Frontal cortex (tissue), 4 donors: ENCODE measurements around the gene TENT4A. TPM values are rescaled to one million over a fixed set of nuclear protein-coding genes. Genes with fewer than 3 reads are reported as not detected.
A peak's percentile ranks its signal among the peaks of the same experiment; 100 is the strongest.

Experiments used
- DNase-seq, 2 donors: peaks; one replicate each; pipeline ENCODE4 v3.0.0; 2012; ENCODE audit warnings: low spot score in 2 of 2
- FAIRE-seq: peaks from 2 replicates; lab custom pipeline; 2012; peaks lifted over from hg19 to GRCh38; lab: Jason Lieb, UNC
- total RNA-seq: library from RNA; depleted of rRNA; stranded (reverse); fragments of >200 nt; gene quantifications from one replicate; pipeline ENCODE4 v1.2.3, GENCODE V29; 2014
- donor health status: control.
- donor health status: control.
- donor health status: control.

TENT4A gene
- total RNA-seq, 1 donor from 2014 or later: 11.0 TPM

DNA sequence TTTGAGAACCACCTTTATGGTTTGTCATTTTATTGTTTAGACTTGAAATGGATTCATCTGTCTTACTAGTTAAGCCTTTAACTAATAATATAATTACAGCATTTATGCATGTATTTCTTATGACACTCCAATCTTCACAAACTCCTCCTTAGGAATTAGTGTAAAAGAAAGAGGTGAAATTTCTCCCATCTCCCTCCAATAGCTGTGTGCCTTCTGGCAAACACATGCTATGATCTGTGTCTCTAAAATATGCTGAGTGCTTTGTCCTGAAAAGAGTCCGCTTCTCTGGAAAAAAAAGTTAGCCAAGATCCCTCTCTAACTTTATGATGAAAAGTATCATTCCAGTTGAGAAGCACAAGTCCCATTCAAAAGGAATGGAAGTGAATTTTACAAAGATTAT is 13.9 kb upstream of the TENT4A start:
- DNase-seq (no peak), FAIRE-seq (no peak)

DNA sequence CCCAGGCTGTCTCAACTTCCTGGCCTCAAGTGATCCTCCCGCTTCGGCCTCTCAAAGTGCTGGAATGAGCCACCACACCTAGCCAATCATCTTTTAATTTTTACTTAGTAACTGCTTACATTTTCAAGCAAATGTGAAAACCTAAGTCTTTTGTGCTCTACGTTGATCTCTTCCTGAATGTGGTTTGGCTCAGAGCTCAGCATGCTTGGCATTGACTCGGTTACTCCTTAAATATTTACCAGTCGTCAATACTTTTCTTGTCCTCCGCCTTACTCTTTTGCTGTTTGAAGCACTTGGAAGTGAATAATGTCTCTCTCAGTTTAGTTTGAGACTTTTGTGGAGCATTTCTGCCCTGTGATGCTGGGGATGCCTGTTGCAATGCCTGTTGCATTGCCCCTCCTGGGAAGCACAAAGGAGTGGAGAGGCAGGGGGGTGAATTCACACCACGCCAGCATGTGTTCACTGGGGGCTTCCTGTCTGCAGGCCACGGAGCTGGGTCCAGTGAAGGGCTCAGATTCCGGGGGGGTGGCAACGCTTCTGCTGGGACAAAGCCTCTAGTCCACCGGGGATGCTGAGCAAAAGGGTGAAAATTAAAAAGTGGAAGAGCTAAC is 13.1 kb upstream of the TENT4A start:
- no peak for DNase-seq
- FAIRE-seq: no peak

DNA sequence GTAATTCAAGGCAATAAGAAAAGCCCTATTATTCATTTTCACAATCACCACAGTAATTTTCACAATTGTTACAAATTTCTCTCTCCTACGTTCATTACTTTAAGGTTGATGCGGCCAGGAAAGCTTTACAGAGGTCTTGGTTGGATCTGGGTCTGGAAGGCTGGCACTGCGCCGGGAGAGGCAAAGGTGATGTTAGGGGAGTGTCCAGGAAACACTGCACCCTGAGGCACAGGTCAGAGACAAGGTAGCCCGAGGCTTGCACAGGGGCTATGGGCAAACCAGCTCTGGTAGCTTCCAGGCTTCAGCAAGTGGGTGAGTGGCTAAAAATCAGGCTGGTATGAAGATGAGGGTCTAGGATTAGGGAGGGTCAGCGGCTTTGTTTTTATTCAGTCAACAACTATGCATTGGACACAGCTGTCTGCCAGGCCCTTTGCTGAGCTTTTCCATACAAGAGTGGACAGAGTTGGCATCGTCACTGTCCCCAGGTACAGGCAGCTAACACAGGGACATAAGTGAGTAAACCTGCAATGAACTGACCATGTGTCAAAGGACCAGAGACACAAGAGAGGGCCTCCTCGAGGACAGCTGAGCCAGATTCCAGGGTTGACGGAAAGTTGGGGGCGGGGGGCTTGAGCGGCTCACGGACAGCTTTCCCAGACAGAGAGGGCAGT is 12.4 kb upstream of the TENT4A start:
- no peak for DNase-seq
- no peak for FAIRE-seq

DNA sequence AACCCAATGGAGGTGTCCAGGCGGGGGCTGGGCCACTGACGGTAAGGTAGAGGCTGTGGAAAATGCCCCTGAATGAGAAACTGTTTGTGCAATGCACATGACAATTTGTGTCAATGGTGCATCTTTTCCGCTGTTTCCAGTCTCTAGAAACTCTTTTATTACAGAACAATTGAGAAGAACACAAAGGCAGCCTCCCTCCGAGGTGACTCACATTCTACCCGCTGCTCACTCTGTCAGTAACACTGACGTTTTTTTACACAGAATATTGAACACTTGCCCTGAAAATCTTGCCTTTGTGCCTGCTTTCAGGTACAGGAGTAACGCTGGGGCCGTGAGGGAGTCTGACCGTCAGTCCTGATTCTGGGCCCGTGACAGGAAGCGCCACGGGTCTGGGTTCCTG is 11.7 kb upstream of the TENT4A start:
- no peak for DNase-seq
- FAIRE-seq: no peak

DNA sequence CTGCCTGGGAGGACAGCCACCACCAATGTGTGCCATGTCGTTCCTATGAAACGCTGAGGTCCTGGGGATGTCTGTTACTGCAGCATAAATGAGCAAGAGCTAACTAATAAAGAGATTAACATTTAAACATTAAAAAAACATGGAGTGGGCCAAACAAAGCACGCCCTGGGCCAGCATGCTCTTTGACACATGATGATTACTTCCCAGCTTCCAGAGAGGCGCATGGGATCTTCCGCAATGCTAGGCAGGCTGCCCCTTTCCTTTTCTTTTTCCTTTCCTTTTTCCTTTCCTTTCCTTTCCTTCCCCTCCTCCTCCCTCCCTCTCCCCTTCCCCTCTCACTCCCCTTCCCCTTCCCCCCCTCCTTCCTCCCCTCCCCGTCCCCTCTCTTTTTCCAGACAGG is 10.6 kb upstream of the TENT4A start:
- DNase-seq (no peak), FAIRE-seq (no peak)

DNA sequence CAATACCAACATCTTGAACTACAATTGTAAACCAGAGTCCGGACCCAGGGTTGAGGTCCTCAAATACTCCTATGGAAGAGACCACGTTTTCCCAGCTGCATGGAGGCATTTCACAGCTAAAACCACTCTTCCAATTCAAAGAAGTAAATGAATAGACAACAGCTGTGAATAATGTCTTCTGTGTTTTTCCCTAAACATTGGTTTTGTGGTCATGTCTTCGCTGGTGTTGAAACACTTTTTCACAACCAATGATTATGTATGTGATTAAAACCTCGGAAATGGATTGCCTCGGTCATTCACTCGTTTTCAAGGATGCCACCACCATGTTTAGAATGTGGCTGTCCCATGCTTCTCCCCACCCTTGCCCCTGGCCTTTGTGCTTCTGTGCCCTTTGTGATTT is 9.4 kb upstream of the TENT4A start:
- DNase-seq (no peak), FAIRE-seq (no peak)

DNA sequence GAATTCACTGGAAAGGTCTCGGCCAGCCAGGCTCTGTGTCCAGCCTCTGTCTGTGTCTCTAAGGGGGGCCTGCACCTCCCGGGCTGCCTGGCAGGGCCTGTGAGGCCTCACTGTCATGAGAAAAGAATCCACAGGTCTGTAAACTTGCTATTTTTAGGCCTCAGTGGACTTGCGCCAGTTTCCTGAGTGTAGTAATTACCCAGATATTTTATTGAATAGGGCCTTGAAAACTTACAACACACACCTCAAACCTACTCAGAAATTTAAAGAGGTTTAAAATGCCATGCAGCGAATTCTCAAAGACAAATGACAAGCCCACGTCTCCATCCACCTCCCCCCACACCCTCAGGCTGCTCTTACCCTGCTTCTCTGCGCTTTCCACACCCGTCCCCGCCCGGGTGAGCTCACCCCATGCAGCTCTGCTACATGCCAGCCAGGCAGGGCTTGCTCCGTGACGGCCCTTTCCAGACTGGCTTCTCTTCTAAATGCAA is 8.8 kb upstream of the TENT4A start:
- no peak for FAIRE-seq
- DNase-seq: no peak

DNA sequence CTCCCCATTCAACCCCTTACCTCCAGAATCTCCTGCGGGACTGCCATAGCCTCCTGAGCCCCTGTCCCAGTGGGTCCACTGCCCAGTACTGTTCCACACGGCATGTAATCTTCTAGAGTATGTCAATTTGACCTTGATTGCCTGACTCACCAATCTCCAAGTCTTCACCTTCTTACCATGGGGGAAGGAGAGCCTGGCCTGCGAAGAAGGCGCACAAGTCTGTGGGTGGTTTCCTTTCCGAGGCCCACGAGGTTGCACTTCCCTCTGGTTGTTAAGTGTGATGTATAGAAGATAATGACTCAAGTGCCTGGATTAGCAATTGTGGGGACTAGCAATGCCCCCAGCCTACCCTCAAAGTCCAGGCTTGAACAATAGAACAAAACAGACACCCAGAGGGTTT is 8.1 kb upstream of the TENT4A start:
- DNase-seq (no peak), FAIRE-seq (no peak)

DNA sequence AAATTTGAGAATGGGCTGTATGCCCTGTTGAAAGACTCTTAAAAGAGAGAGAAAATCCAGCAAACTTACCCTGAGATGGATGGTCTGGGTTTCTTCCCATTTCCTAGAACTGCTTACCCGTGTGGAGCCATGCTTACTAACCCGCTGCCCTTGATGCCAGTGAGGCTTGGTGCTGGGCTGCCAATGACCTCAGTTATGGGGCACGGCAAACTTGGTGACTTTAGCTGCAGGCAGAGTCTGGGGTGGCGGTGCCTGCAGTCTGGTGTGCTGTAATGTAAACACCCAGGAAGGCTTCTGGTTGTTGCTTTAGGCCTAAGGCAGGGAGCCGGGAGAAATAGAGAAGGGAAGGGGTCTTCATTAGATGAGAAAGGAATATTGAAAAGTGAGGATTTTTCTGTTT is 7.3 kb upstream of the TENT4A start:
- no peak for DNase-seq
- no peak for FAIRE-seq

DNA sequence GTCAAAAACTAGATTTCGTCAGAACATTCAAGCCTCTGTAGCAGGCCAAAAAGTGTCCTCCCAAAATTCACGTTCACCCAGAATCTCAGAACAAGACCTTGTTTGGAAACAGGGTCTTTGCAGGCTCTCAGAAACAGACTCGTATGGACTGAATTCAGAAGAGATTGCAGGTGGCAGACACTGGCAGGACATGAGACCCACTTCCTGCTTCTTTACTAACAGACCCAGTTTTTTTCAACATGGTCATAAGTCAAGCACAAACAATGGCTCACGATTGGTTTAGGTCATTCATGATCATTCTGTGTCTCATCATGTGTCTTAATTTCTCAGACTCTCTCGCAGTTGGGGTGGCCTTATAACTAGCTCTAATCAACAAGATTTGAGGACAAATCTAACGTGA is 5.4 kb upstream of the TENT4A start:
- DNase-seq (no peak), FAIRE-seq (no peak)

DNA sequence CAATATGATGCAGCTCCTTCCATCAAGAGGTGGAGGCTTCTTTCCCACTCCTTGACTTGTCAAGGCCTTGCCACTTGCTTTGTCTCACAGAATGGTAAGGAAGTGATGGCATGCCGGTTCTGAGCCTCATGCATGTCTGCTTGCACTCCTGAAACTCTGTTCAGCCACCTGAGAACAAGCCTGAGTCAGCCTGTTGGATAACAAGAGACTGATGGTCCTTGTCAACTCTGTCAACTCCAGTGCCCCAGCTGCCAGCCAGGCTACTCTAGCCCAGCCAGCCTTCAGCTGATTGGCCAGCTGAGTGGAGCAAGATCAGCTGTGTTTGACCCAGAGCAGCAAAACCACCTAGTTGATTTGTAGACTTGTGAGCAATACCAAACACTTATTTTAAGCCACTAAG is 4.4 kb upstream of the TENT4A start:
- FAIRE-seq (no peak), DNase-seq (no peak)

DNA sequence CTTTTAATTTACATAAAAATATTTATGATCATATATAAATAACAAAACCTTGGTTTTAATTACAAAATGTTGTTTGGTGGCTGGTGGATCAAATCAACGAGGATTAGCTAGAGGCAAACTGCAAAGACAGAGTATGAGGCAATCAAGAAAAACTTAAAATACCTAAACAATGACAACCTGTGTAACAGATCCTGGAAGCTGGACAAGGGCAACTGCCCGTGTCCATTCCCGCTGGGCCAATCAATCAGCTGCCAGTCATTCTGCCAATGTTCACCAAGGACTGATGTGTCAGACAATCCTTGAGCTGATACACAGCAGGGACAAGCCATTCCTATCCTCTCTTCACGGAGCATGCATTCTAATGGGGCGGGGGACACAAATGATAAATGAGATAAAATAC is 3.2 kb upstream of the TENT4A start:
- no peak for FAIRE-seq
- no peak for DNase-seq

DNA sequence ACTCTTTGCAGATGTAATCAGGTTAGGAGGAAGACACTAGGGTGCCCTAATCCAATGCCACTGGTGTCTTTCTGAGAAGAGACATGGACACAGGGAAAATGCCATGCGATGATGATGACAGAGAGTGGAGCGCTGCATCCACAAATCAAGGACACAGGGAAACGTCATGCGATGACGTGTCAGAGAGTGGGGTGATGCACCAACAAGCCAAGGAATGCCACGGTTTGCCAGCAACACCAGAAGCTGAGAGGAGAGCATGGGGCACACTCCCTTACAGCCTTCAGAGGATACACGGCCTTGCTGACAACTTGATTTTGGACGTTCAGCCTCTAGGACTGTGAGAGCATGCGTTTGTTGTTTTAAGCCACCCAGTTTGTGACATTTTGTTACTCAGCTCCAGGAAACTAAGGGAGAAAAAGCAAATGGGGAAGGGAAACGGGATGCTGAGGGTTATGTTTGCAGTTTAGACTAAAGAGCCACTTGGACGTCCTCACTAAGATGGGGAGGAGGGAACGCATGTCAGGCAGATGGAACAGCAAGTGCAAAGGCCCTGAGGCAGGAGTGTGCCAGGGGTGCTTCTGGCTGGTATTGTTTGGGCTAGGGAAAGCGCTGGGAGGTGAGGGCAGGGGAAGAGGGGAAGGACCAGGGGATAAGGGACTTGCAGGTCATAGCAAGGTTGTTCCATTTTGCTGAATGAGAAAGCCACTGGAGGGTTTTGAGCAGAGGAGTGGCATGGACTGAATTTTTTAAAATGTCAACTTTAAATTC is 2.5 kb upstream of the TENT4A start:
- FAIRE-seq (no peak), DNase-seq (no peak)

DNA sequence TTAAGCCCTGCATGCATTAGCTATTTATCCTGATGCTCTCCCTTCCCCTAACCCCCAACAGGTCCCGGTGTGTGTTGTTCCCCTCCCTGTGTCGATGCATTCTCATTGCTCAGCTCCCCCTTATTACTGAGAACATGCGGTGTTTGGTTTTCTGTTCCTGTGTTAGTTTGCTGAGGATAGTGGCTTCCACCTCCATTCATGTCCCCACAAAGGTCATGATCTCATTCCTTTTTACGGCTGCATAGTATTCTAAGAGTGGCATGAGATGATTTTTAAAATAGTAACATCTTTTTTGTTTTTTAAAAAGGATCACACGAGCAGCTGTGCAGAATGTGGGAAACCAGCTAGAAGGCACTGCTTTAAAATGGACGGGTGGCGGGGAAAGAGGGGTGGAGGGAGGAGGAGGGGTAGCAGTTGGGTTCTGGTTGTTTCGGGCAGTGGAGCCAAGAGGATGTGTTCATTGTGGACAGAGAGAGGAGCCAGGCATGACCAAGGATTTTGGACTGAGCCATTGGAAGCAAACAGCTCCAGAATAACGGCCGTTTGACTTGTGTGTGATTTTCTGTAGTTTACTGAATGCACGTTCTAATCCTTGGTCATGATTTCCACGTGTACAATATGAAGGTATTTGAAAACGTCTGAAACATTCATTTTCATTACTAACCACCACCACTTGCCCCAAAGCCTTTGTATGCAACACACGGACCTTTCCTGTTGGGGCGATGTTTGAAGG is 1.7 kb upstream of the TENT4A start:
- FAIRE-seq: no peak

DNA sequence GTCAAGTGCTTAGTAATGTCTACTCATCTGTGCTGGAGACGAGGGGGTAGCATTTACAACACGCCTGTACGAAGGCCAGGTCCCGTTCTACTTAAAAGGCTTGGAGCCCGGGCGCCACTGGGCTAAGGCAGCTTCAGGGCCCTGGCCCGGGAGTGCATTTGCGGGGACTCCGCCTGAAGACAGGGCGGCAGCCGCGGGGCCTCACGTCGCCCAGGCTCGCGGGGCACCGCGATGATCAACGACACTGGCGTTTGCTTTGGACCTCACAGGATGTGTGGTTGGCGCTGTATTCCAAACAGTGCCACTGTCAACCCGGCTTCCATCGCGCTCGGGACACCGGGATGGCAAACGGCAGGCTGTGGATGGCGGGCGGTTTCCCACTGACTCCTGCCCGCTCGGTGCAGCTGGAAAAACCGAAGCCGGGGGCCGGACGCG is 1.1 kb upstream of the TENT4A start:
- FAIRE-seq (no peak), DNase-seq (peak in 1 of 2 donors; percentile 54)

More for the DNA sequence above, 1.7 kb upstream of the TENT4A start:
- DNase-seq: no peak

DNA sequence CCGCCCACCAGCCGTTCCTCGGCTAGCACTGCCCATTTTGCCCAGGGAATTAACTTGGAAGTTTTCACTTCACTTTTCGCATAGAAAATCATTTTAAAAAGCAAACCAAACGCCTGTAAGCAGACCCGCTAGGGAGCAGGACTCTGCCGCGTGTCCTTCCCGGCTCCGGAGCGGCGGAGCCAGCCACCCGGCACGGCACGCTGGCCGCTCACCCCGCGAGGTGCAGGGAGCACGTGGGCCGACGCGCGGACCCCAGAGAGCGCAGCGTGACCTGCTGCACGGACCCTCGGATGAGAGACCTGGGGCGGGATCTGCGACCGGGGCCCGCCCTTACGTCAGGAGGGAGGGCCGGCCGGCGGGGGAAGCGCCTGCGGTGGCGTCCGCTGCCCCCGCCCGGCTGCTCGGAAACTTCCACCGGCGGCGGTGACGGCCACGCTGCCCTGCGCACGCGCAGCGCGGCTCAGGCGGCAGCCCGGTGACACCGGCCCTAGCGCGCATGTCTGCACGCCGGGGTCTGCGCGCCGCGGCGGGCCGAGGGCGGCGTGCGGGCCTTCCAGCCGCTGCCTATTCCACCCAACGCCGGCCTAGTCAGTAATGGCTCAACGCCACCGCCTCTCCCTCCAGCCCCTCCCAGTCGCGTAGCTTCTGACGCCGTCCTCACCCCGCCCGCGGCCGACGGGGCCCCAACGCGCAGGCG is 507 bp upstream of the TENT4A start:
- FAIRE-seq: no peak

DNA sequence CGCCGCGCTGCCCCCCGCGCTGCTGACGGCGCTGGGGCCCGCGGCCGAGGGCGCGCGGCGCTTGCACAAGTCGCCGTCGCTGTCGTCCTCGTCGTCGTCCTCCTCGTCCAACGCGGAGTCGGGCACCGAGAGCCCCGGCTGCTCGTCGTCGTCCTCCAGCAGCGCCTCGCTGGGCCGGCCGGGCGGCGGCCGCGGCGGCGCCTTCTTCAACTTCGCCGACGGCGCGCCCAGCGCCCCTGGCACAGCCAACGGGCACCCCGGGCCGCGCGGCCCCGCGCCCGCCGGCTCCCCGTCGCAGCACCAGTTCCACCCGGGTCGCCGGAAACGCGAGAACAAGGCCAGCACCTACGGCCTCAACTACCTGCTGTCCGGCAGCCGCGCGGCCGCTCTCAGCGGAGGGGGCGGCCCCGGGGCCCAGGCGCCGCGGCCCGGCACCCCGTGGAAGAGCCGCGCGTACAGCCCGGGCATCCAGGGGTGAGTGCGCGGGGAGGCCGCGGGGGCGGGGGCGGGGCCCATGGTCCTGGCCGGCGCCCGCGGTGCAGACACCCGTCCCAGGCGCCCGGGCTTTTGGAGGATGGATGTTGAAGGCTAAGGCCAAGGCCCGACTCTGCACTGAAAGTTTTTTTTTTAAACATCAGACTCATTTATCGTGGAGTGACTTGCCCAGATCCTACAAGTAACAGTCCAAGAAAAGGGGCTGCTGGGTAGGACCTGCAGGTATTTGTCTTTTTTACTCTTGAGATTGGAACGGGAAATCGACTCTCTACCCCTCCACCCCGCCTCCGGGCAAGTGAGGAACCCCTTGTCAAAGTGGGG is 1.2 kb downstream of the TENT4A start:
- no peak for FAIRE-seq
- DNase-seq: peak; percentile 30 to 56

More for the DNA sequence above, 507 bp upstream of the TENT4A start:
- peak in 1 of 2 donors; percentile 91 for DNase-seq

DNA sequence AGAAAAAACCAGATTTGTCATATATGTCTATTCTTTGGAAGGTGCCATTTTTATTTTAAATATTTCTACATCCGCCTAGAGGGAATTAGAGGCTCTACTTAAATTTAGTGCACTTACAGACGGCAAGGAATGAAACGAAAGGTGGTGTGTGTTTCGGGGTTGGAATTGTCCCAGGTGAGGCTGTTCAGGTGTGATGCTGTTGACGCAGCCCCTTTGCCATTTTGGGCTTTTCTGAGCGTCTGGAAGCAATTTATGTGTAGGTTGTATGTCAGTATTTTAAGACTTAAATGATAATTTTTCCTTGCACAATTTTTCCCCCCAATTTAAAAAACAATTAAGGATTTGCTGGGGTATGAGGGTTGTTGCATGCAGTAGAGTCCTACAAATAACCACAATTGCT is 2.0 kb downstream of the TENT4A start:
- FAIRE-seq: no peak

More for the DNA sequence above, 2.0 kb downstream of the TENT4A start:
- DNase-seq: no peak
